HG03196 (cell line): ENCODE results near the gene SYCE3.

ENCODE experiments used
- ATAC-seq: cut with Tn5 transposase; IDR thresholded peaks from one replicate; pipeline ENCODE4 v1.9.1; 2021; ENCODE audit not compliant: unreplicated experiment

The SYCE3 gene

DNA sequence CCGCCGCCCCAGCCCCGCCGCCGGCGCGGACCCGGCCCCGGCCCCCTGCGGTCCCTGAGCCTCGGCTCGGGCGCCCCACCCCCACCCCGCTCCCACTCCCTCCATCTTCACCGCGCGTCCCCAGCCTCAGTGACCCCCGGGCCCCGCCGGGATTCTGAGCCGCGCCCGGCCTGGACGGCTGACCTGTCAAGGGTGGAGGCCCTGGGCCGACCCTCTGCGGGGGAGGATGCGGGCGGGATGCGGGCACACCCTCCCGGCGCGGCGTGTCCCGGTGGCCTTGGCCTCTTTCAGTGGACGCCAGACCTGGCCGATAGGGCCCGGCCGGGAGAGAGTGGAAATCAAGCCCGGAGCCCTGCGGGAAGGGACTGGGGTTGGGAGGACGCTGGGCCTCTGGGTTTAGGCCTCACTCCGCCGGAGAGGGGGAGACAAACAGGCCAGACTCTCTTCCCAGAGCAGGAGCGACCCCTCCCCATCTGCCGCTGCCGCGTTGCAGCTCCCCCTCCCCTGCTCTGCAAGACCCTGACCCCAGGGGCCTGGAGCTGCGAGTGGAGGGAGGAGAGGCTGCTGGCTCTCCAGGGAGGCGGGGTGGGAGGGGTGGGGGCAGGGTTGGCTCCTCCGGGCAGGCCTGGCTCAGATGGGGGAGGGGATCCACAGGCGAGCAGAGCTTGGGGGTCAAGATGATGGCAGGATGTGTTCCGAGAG, 38.4 kb upstream of the SYCE3 start:
- no peak for ATAC-seq

DNA sequence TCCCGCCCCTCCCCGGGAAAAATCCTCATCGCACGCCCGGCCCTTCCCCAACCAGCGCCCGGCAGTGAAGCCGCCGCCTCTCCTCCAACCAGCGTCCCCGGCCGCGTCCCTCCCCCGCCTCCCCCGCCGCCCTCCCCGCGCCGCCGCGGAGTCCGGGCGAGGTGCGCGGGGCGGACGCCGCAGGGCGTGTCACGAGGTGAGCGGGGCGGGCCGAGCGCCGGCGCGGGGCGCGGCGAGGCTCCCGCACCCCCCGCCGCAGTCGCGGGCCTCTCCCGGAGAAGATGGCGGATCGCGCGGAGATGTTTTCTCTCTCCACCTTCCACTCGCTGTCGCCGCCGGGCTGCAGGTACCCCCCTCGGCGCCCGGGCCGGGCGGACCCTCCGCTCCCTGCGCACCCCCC, 37.8 kb upstream of the SYCE3 start, which contains the start of gene MAPK8IP2:
TSS of gene MAPK8IP2 (plus strand) at position 256 of the 400 bp plus-strand sequence. CDS start at position 282, 26 bp downstream.
- no peak for ATAC-seq

- no peak for ATAC-seq
Observed at GRCh38 chr22:50599816-50600455, 37.2 kb upstream of the SYCE3 start.

DNA sequence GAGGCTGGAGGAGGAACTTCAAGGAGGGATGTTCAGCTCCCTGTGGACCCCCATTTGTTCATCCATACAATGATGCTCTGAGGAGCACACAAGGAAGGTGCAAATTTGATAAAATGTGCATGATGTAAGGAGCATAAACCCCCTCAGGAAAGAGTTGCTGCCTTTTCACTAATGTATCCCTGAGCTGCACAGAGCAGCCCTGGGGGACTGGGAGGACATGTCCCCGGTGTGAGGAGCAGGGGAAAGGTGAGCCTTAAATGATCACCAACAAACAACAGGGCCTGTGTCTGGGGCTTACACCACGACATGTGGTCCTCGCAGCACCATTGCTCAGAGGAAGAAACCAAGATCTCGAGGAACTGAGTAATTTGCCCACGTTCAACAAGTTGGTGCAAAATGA, 34.4 kb upstream of the SYCE3 start:
- ATAC-seq, result no peak

- no peak for ATAC-seq
Observed at GRCh38 chr22:50595189-50595588, 32.5 kb upstream of the SYCE3 start.

DNA sequence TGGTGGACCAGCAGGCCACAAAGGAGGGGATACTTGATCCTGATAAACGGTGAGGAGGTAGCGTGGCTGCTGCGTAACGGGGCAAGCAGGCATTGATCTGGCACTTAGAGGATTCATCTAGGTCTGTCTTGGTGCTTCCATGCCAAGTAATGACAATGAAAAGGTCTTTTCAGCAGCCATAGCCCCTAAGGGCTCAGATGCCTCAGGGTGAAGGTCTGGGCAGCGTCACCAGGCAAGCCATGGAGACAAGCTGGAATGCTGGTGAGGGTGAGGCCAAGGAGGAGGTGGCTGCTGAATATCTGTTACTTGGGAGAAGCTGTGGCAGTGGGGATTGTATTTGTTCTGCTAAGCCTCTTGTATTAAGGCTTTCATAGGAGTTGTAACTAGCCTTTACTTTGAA, 24.7 kb upstream of the SYCE3 start:
- ATAC-seq, result no peak

- ATAC-seq, result no peak
Observed at GRCh38 chr22:50586416-50586815, 23.7 kb upstream of the SYCE3 start.

DNA sequence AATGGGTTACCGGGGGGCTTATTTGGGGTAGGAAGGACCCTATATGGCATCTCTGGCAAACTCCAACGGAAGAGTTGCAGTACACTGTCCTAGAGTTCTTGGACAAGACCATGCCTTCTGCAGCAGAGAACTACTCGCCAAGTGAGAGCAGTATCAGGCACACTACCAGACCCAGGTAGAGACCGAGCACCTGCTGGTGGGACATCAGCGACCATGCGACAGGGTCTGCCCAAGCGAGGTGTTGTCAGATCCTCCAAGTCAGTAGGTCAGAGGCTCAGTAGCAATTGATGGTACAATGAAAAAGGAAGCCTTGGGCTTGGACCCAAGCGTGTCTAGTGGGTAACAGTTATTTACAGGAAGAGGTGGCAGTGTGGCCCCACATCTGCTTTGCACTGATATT, 23.1 kb upstream of the SYCE3 start:
- ATAC-seq, result no peak

- no peak for ATAC-seq
Observed at GRCh38 chr22:50585238-50585637, 22.5 kb upstream of the SYCE3 start.

DNA sequence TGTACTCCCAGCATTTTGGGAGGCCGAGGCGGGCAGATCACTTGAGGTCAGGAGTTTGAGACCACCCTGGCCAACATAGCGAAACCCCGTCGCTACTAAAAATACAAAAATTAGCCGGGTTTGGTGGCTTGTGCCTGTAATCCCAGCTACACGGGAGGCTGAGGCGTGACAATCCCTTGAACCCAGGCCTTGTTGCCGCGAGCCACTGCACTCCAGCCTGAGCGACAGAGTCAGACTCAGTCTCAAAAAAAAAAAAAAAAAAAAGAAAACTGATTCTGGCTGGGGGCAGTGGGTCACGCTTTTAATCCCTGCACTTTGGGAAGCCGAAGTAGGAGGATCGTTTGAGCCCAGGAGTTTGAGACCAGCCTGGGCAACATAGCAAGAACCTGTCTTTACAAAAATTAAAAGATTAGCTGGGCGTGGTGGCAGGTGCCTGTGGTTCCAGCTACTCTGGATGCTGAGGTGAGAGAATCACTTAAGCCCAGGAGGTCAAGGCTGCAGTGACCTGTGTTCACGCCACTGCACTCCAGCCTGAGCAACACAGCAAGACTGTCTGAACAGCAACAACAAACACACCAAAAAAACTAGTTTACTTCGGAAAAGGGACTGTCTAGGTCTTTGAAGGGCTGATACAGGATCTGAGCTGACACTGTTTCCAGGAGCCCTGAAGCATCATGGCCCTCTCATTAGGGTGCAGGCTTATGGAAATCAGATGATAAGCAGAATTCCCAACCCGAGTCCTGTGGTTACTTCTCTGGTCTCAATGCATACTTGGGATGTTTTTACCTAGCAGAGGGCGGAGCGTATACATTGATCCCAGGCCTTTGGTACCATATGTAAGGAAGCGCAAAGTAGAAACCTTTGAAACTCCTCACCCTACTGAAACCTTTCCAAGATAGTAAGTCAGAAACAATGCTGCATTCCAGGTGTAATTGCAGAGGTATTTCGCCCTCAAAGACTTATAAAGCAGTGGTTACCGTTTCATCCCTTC, 21.7 kb upstream of the SYCE3 start:
- ATAC-seq, result no peak

- no peak for ATAC-seq
Observed at GRCh38 chr22:50583294-50583861, 20.7 kb upstream of the SYCE3 start.

GRCh38 chr22:50582493-50583293, 20.0 kb upstream of the SYCE3 start, which contains the start of gene CHKB:
CHKB (minus strand) TSS chr22:50582849; CDS start chr22:50582781, 68 bp downstream.
- ATAC-seq, result peak; percentile 90

DNA sequence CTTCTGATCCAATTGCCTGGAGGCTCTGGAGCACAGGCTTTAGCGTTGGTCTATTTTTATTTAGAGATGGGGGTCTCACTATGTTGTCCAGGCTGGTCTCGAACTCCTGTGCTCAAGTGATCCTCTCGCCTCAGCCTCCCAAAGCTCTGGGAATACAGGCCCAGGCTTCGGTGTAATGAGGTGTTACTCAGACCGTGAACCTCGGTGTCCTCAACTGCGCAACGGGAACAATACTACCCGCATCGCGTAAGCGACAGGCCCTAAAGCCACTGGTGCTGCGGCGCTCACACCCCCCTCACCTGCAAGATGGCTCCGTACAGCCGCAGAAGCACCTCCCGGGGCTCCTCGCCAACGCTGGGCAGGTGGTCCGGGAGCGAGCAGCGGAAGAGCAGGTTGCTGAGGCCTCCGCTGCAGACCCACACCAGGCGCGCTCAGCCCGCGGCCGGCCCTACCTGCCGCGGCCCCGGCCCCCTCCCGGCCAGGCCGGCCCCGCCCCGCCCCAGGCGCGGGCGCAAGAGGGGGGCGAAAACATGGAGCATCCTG, 19.3 kb upstream of the SYCE3 start:
- no peak for ATAC-seq

DNA sequence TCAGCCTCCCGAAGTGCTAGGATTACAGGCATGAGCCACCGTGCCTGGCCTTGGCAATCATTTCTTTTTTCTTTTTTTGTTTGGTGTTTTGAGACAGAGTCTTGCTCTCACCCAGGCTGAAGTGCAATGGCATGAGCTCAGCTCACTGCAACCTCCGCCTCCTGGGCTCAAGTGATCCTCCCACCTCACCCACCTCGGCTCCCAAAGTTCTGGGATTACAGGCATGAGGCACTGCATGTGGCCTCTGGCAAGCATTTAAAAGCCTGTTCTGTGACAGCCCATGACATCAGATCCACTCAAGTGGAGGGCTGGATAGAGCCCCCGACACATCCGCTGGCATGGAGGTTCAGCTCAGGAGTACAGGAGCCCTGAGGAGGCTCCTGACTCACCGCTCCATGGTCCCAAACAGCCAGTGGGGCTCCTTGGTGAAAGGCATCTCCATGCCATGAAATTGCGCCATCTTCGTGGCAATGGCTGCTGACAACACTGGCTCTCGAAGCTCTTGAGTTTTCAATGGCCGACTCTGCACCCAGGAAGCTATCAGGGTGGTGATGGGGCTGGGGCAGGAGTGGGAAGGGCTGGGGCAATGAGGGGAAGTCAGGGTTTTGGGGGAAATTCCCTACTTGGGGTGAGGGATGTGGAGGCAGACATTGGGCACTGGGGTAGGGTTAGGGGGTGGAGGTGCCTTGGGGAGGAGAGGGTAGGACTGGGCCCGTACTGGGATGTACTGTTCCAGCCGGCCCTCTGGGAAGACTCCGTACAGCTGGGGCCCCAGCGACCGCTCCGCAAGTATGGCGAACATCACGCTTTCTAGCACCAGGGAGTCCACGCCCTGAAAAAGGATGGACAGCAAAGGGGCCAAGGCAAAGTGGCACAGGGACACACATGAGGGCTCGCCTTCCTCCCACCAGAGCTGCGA, 18.6 kb upstream of the SYCE3 start:
- ATAC-seq, result no peak

DNA sequence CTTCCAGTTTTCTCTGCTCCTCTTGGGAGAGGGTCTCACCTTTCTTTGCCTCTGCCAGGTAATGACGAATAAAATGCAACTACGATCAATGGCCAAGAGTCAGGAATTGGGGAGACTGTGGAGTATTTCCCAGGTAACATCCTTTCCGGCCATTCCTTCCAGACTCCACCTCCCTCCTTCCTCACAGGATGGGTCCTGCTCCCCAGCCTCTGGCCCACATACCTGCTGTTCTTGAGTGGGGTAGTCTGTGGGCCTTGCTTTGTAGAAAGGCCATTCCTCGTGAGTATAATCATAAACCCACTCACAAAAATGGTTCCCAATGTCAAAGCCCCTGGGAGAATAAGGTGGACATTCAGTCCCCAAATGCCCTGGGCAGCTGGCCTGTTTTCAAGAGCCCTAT, 17.0 kb upstream of the SYCE3 start:
- no peak for ATAC-seq

DNA sequence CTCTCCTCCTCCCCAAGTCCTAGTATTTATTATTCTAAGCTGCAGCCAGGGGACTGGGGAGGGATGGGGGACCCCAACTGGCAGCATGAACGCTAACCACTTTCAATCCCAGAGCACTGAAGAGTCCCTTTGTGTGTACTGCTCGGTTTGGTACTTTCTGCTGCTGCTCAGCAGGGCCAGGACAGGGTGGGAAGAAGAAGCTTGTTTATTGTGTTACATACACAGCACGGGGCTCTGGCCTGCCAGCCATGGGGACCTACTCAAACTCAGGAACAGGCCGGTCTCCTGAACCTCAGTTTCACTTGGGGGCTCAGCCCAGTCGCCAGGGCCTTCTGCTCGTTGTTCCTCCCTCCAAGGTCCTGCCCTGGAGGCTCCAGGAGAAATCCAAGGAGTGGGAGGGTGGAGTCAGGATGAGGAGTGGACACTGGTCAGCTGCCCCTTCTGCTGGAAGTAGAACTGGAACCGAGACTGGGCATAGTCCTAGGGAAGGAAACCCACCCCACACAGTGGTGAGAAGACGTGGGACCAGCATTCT, 16.1 kb upstream of the SYCE3 start:
- ATAC-seq, result no peak

DNA sequence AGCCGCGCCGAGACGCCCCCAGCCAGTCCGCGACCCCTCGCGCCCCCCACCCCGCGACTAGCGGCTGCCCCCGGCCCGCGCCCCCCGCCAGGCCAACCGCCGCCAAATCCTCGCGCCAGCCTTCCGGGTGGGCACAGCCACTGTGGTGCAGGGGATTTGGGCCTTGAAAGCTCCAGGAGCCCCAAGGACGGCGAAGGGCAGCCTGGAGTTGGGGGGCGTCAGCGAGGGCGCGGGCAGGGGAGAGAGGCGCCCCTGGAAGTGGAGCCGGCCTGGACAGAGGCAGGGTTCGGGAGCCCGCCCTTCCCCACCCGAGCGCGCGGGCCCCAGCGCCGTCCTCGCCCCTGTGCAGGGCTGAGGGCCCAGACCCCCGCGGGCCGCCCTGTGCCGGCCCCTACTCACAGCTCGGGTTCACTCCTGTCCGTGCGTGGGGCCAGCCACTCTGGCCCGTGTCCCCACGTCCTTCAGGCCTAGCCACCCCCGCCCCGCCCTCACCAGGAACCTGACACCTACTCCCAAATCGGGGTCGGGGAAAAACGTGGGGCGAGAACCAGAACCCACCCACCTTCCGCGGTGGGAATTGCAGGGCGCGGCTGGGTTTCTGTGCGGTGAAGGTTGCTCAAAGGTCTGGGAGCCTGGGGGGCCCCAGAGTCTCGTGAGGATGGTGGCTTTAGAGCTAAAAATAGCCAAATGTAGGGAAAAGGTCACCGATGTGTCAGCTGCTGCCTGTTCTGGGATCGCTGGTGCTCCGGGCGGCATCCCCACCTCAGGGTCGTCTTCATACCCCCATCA, 15.5 kb upstream of the SYCE3 start, which contains the start of gene CPT1B:
TSS of gene CPT1B (minus strand) at position 441 of the 789 bp plus-strand sequence. CDS start 512 bp downstream, outside the sequence.
- ATAC-seq, result no peak

DNA sequence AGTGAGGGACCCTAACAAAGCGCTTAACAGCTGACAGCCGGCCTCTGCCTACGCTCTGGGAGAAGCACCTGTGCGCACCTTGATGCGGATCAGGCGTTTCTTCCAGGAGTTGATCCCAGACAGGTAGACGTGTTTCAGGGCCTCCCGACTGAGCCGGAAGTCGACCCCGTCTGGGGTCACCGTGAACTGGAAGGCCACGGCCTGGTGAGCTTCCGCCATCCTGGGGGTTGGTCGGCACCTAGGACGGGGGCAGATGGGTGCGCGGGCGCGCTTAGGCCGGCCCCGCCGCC, 14.9 kb upstream of the SYCE3 start:
- no peak for ATAC-seq
